KMS-11 (cell line): ENCODE measurements around the gene NPAS2.

Experiments used
- H2AFZ ChIP-seq: fragments of 200-600 bp; sonication (generic); 2 replicates; pipeline ENCODE4 v1.6.1; 2016; ENCODE audit warnings: antibody characterized with exemption, mixed run types, low read depth
- H3K27ac ChIP-seq: fragments of 200-600 bp; sonication (generic); 2 replicates; pipeline ENCODE4 v1.6.1; 2016; ENCODE audit warnings: mild to moderate bottlenecking, mixed run types
- H3K27me3 ChIP-seq: fragments of 200-600 bp; sonication (generic); 2 replicates; pipeline ENCODE4 v1.6.1; 2017; ENCODE audit warnings: mild to moderate bottlenecking, low read depth, mixed run types, moderate library complexity; ENCODE audit not compliant: insufficient read depth
- H3K36me3 ChIP-seq: fragments of 200-600 bp; sonication (generic); 2 replicates; pipeline ENCODE4 v1.6.1; 2017; ENCODE audit warnings: mild to moderate bottlenecking, mixed run types; ENCODE audit not compliant: insufficient read depth
- H3K4me1 ChIP-seq: fragments of 200-600 bp; sonication (generic); 2 replicates; pipeline ENCODE4 v1.6.1; 2016; ENCODE audit warnings: mild to moderate bottlenecking, low read depth, mixed run types; ENCODE audit not compliant: poor library complexity, severe bottlenecking
- H3K4me2 ChIP-seq: fragments of 200-600 bp; sonication (generic); 2 replicates; pipeline ENCODE4 v1.7.0; 2016; ENCODE audit warnings: mild to moderate bottlenecking, mixed run types
- H3K4me3 ChIP-seq: fragments of 200-600 bp; sonication (generic); IDR thresholded peaks from 2 replicates; pipeline ENCODE4 v1.6.1; 2017; ENCODE audit warnings: low read depth, low read length, mixed read lengths; ENCODE audit not compliant: insufficient read depth
- H3K79me2 ChIP-seq: fragments of 200-600 bp; sonication (generic); 2 replicates; pipeline ENCODE4 v1.6.1; 2016; ENCODE audit warnings: low read depth, mixed run types; ENCODE audit not compliant: insufficient read depth
- H3K9ac ChIP-seq: fragments of 200-600 bp; sonication (generic); 2 replicates; pipeline ENCODE4 v1.6.1; 2016; ENCODE audit warnings: mild to moderate bottlenecking, mixed run types
- H4K20me1 ChIP-seq: fragments of 200-600 bp; sonication (generic); 2 replicates; pipeline ENCODE4 v1.6.1; 2016; ENCODE audit warnings: mild to moderate bottlenecking, mixed run types; ENCODE audit not compliant: insufficient read depth
- TF ChIP-seq, protein P1 (sequence below): fragments of 200-600 bp; sonication (generic); conservative IDR thresholded peaks from 2 replicates; pipeline ENCODE4 v1.6.1; 2017; ENCODE audit warnings: low read depth, mild to moderate bottlenecking, antibody characterized with exemption, low read length, moderate library complexity, mixed read lengths

NPAS2 gene

DNA sequence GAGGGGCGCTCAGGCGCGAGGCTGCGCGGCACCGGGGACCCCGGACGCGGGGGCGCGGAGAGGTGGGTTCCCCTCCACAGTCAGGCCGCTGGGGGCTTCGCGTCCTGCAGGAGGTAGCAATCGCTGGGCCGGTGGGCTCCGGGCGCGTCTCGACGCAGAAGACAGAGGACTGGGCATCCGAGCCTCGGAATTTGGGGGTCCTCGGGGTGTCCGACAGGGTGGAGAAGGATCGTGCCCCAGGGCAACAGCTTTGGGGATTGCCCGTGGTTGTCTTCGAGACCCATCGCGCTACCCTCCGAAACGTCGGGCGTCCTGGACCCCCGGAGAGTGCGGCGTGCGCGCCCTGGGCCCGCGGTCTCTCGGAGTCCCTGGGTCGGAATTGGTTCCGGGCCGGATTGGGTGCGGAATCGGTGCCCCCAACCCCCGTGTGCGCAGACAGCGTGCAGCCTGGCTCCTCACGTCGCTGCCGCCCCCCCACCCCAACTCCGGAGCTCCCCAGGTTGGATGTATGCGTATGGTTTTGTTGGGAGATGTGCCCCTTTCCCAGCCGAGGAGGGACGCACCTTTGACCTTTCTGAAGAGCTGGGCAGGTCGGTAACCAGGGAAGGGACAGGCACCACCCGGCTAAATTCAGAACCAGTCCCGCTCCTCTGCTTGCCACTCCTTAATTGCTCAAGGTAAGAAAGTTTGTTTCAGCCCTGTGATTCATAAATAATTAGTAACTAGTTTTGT, 750 bp downstream of the NPAS2 start:
- no peak overlapping the region for H3K4me2 ChIP-seq
- no peak overlapping the region for H3K4me3 ChIP-seq
- no peaks in the 10 kb centered on the region for H3K36me3 ChIP-seq
- no peak overlapping the region for H2AFZ ChIP-seq
- H3K9ac ChIP-seq: no peak overlapping the region
- TF ChIP-seq, protein P1, sequence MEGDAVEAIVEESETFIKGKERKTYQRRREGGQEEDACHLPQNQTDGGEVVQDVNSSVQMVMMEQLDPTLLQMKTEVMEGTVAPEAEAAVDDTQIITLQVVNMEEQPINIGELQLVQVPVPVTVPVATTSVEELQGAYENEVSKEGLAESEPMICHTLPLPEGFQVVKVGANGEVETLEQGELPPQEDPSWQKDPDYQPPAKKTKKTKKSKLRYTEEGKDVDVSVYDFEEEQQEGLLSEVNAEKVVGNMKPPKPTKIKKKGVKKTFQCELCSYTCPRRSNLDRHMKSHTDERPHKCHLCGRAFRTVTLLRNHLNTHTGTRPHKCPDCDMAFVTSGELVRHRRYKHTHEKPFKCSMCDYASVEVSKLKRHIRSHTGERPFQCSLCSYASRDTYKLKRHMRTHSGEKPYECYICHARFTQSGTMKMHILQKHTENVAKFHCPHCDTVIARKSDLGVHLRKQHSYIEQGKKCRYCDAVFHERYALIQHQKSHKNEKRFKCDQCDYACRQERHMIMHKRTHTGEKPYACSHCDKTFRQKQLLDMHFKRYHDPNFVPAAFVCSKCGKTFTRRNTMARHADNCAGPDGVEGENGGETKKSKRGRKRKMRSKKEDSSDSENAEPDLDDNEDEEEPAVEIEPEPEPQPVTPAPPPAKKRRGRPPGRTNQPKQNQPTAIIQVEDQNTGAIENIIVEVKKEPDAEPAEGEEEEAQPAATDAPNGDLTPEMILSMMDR: no peak
- H3K4me1 ChIP-seq: no peaks in the 10 kb centered on the region
- no peak overlapping the region for H3K27ac ChIP-seq
- H4K20me1 ChIP-seq: no peaks in the 10 kb centered on the region
- no peaks in the 10 kb centered on the region for H3K27me3 ChIP-seq
- no peaks in the 10 kb centered on the region for H3K79me2 ChIP-seq

DNA sequence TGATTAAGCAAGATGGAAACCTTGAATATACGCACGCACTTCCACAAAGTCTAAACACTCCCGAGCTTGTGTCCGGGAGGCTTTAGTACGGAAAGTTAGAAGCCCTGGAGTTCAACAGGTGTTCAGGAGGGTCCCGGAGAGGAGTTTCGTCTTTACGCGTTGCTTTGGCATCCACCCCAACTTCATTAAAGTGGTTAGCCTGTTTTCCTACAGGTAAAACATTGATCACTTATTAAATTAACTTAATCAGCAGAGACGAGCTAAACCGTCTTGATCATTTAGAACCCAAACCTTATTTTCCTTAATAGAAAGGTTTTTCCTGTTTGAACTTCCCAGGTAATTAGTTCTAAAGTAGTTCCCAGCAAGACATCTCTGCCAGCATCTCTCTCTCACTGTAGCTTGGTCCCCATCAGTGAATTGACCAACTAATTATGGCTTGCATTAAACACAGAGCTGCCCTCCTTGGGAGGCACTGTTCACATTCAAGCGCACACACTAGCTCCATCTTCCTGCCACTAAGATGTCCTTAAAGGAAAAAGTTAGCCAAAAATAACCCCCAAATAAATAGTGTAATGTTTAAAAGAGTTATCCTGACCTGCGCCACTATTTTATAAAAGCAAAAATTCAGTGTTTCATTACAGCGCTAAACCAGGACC, 1.4 kb downstream of the NPAS2 start:
- Histone ChIP-seq H3K79me2 (no peaks in the 10 kb centered on the region), H3K27me3 (no peaks in the 10 kb centered on the region), H3K36me3 (no peaks in the 10 kb centered on the region), H3K4me2 (no peak overlapping the region), H3K9ac (no peak overlapping the region), H3K4me1 (no peaks in the 10 kb centered on the region), H4K20me1 (no peaks in the 10 kb centered on the region), H3K4me3 (no peak overlapping the region), H2AFZ (no peak overlapping the region), H3K27ac (no peak overlapping the region)
- TF ChIP-seq, protein P1: no peak

DNA sequence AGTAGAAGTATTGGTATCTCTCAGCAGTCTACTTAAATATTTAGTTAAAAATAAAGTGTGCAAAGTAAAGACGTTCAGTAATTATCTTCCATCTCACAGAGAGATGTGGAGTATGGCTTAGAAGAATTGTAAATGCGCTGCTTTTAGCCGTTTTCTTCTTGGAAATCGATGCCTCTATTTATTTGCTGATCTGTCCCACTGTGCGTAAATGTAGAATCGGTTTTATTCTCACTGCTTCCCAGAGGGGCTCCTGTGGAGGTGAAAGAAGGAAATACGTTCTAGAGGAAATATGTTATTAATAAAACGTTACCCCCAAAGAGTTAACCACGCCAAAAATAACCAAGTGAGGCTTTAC, 1.9 kb downstream of the NPAS2 start:
- no peak overlapping the region for H2AFZ ChIP-seq
- H3K4me3 ChIP-seq: no peak overlapping the region
- no peaks in the 10 kb centered on the region for H3K27me3 ChIP-seq
- no peaks in the 10 kb centered on the region for H4K20me1 ChIP-seq
- H3K4me2 ChIP-seq: no peak overlapping the region
- TF ChIP-seq, protein P1: no peak
- no peaks in the 10 kb centered on the region for H3K79me2 ChIP-seq
- no peaks in the 10 kb centered on the region for H3K4me1 ChIP-seq
- H3K36me3 ChIP-seq: no peaks in the 10 kb centered on the region
- no peak overlapping the region for H3K27ac ChIP-seq
- H3K9ac ChIP-seq: no peak overlapping the region

GRCh38 chr2:100822587-100823248, 2.8 kb downstream of the NPAS2 start:
- Histone ChIP-seq H3K4me1 (no peaks in the 10 kb centered on the region), H3K36me3 (no peaks in the 10 kb centered on the region), H3K4me2 (no peak overlapping the region), H3K27me3 (no peaks in the 10 kb centered on the region), H3K79me2 (no peaks in the 10 kb centered on the region), H3K27ac (no peak overlapping the region), H4K20me1 (no peaks in the 10 kb centered on the region), H3K4me3 (no peak overlapping the region), H2AFZ (no peak overlapping the region), H3K9ac (no peak overlapping the region)
- TF ChIP-seq, protein P1: no peak
